B cell (primary cell): ENCODE data around the gene GDPD4. TPM values are rescaled to one million over a fixed set of nuclear protein-coding genes. Genes with fewer than 3 reads are reported as not detected.

Experiments
- ATAC-seq: fragments of 200-7000 bp; cut with Tn5 transposase; one replicate; pipeline ENCODE4 v1.10.0; 2021; ENCODE audit warnings: low read depth, mild to moderate bottlenecking, moderate number of reproducible peaks, moderate library complexity
- CTCF ChIA-PET: fragments of 350-600 bp; sonication (Branson Sonifier 250); formaldehyde crosslinking; loops from one replicate; lab custom pipeline; 2021; ENCODE audit warnings: antibody characterized with exemption, inconsistent platforms; lab: Charles Lee
- POLR2A ChIA-PET: fragments of 350-600 bp; sonication (Branson Sonifier 250); formaldehyde crosslinking; loops from one replicate; lab custom pipeline; 2021; ENCODE audit warnings: antibody characterized with exemption; lab: Charles Lee
- DNase-seq: peaks from one replicate; pipeline ENCODE4 v3.0.0; 2013
- H2AFZ ChIP-seq: 2 replicates; pipeline ENCODE4 v1.6.1; 2012; ENCODE audit warnings: mild to moderate bottlenecking, low read depth, low read length; ENCODE audit not compliant: insufficient read depth, poor library complexity, severe bottlenecking
- H3K27ac ChIP-seq, 2 donors: 1 replicate in 1 of 2; 2 replicates in 1 of 2; pipeline ENCODE4 v1.5.1; 2012 to 2013; ENCODE audit warnings: low read length in 2 of 2, mild to moderate bottlenecking in 2 of 2, moderate library complexity in 1 of 2
- H3K27me3 ChIP-seq, 4 experiments: fragments of 200-600 bp in 1 of 4; sonication (generic) in 1 of 4; replicated peaks in 1 of 4; 1 replicate in 2 of 4; 2 replicates in 2 of 4; pipeline versions ENCODE4 v1.6.1 to v1.7.0; 2013 to 2016; ENCODE audit warnings: low read length in 3 of 4, mild to moderate bottlenecking in 2 of 4, mixed read lengths in 1 of 4, moderate library complexity in 1 of 4; ENCODE audit not compliant: insufficient read depth in 4 of 4, control insufficient read depth in 3 of 4; ENCODE audit errors: control extremely low read depth in 1 of 4
- H3K36me3 ChIP-seq, 2 experiments: replicated peaks in 1 of 2; 1 replicate in 1 of 2; 2 replicates in 1 of 2; pipeline versions ENCODE4 v1.6.1 to v1.7.1; 2013; ENCODE audit warnings: low read length in 1 of 2; ENCODE audit not compliant: insufficient read depth in 2 of 2, control insufficient read depth in 1 of 2; ENCODE audit errors: control extremely low read depth in 1 of 2, extremely low read depth in 1 of 2
- H3K4me1 ChIP-seq, 2 donors: fragments of 200-600 bp in 1 of 2; sonication (generic) in 1 of 2; 1 replicate in 1 of 2; 2 replicates in 1 of 2; pipeline versions ENCODE4 v1.5.1 to v1.6.1; 2013 to 2017; ENCODE audit warnings: low read length in 2 of 2; ENCODE audit not compliant: control insufficient read depth in 2 of 2, insufficient read depth in 2 of 2
- H3K4me2 ChIP-seq: replicated peaks from 2 replicates; pipeline ENCODE3; 2012; ENCODE audit warnings: mild to moderate bottlenecking, low read depth, low read length; ENCODE audit not compliant: poor library complexity, severe bottlenecking
- H3K4me3 ChIP-seq, 5 experiments: fragments of 200-600 bp in 1 of 5; sonication (generic) in 1 of 5; 1 replicate in 3 of 5; 2 replicates in 2 of 5; pipeline versions ENCODE4 v1.5.1 to v1.7.0; 2011 to 2016; ENCODE audit warnings: low read length in 4 of 5, mild to moderate bottlenecking in 4 of 5, low read depth in 2 of 5, control low read depth in 1 of 5, moderate library complexity in 1 of 5; ENCODE audit not compliant: insufficient read depth in 1 of 5; ENCODE audit errors: control extremely low read depth in 1 of 5, extremely low read depth in 1 of 5
- H3K79me2 ChIP-seq: fragments of 200-600 bp; sonication (generic); one replicate; pipeline ENCODE4 v1.6.0; 2016; ENCODE audit warnings: low read length; ENCODE audit not compliant: control insufficient read depth, insufficient read depth
- H3K9ac ChIP-seq: fragments of 200-600 bp; sonication (generic); 2 replicates; pipeline ENCODE4 v1.6.1; 2017; ENCODE audit warnings: mild to moderate bottlenecking, low read length, moderate library complexity
- H3K9me3 ChIP-seq, 3 donors: one replicate each; pipeline versions ENCODE4 v1.6.1 to v1.7.1; 2013; ENCODE audit warnings: low read length in 2 of 3; ENCODE audit not compliant: control insufficient read depth in 2 of 3, insufficient read depth in 1 of 3; ENCODE audit errors: control extremely low read depth in 1 of 3
- H4K20me1 ChIP-seq: 2 replicates; pipeline ENCODE4 v1.6.0; 2012; ENCODE audit warnings: mild to moderate bottlenecking, low read length; ENCODE audit not compliant: insufficient read depth, control insufficient read depth, poor library complexity, severe bottlenecking
- H3K27ac Mint-ChIP-seq: one replicate; pipeline ENCODE4 v1.8.0; 2021; ENCODE audit warnings: mixed read lengths
- H3K27me3 Mint-ChIP-seq: one replicate; pipeline ENCODE4 v1.8.0; 2021; ENCODE audit warnings: mixed read lengths
- H3K4me1 Mint-ChIP-seq: one replicate; pipeline ENCODE4 v1.8.0; 2021; ENCODE audit warnings: mixed read lengths
- H3K4me3 Mint-ChIP-seq: one replicate; pipeline ENCODE4 v1.8.0; 2021; ENCODE audit warnings: mixed read lengths
- H3K9me3 Mint-ChIP-seq: one replicate; pipeline ENCODE4 v1.8.0; 2022; ENCODE audit warnings: mixed read lengths; ENCODE audit not compliant: insufficient read depth
- EZH2 ChIP-seq: IDR thresholded peaks from 2 replicates; pipeline ENCODE4 v1.6.1; 2012; ENCODE audit warnings: borderline replicate concordance, low read depth, mild to moderate bottlenecking, moderate library complexity, low read length; ENCODE audit not compliant: insufficient read depth, poor library complexity, severe bottlenecking
- WGBS: methylation state at CpG from one replicate; pipeline ENCODE4 v1.1.5; 2013; ENCODE audit warnings: missing lambda C conversion rate; ENCODE audit not compliant: insufficient coverage; 5-methylcytosine and 5-hydroxymethylcytosine counted together
- intact Hi-C: fragments of 100-400 bp; cut with micrococcal nuclease; formaldehyde crosslinking; loops from one replicate; pipeline ENCODE4 v1.10.0; 2022
- polyA plus RNA-seq: library from polyadenylated mRNA; depleted of rRNA; stranded (reverse); fragments of >200 nt; gene quantifications from 2 replicates; pipeline ENCODE4 v1.2.3, GENCODE V29; 2012
- total RNA-seq, 2 donors: library from RNA; stranded (reverse); fragments of 120-200 nt in 1 of 2; gene quantifications; 1 replicate in 1 of 2; 2 replicates in 1 of 2; pipeline versions ENCODE4 v1.2.3 to v1.2.4, GENCODE V29; 2013 to 2022
- TF ChIP-seq, protein P1 (sequence below): fragments of 200-600 bp; IDR thresholded peaks from one replicate; pipeline ENCODE4 v1.8.0; 2022; ENCODE audit warnings: antibody characterized with exemption, mild to moderate bottlenecking

Gene GDPD4
- total and polyA plus RNA-seq, 2 donors (not counting 1 experiment from before 2014, with no cell fraction given), result not detected

DNA sequence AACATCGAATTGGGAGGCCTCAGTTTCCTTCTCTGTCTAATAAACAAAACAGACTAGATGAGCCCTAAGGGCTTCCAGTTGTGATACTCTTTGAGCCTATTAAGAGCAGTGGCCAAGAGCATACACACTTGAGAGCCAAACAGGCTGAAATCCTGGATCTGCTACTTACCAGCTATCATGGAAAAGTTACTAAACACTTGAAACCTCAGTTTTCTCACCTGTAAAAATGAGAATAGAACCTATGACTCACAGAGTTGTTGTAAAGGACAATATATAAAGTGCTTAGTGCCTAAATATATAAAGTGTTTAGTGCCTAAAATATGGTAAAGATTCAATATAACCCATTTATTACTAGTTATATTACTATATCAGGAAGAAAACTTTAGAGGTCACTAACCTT, 23.7 kb upstream of the GDPD4 start:
- Histone ChIP-seq H3K27me3 (no peaks in the 10 kb centered on the region), H3K4me2 (no peak overlapping the region), H3K9ac (no peak overlapping the region), H3K4me1 (no peaks in the 10 kb centered on the region), H3K36me3 (peaks cover 2 to 13% of the 10 kb centered on the region in 2 experiments), H2AFZ (no peak overlapping the region), H3K79me2 (no peaks in the 10 kb centered on the region), H3K4me3 (no peak overlapping the region), H3K27ac (no peak overlapping the region), H3K9me3 (no peaks in the 10 kb centered on the region), H4K20me1 (no peaks in the 10 kb centered on the region)
- DNase-seq (no peak), ATAC-seq (no peak)
- ChIA-PET CTCF (no interaction called here), POLR2A (no interaction called here)
- intact Hi-C loops, result no loop called here
- Mint-ChIP-seq H3K27me3 (no peaks in the 10 kb centered on the region), H3K4me1 (no peaks in the 10 kb centered on the region), H3K4me3 (no peak overlapping the region), H3K9me3 (no peaks in the 10 kb centered on the region), H3K27ac (no peak overlapping the region)
- TF ChIP-seq, protein P1, sequence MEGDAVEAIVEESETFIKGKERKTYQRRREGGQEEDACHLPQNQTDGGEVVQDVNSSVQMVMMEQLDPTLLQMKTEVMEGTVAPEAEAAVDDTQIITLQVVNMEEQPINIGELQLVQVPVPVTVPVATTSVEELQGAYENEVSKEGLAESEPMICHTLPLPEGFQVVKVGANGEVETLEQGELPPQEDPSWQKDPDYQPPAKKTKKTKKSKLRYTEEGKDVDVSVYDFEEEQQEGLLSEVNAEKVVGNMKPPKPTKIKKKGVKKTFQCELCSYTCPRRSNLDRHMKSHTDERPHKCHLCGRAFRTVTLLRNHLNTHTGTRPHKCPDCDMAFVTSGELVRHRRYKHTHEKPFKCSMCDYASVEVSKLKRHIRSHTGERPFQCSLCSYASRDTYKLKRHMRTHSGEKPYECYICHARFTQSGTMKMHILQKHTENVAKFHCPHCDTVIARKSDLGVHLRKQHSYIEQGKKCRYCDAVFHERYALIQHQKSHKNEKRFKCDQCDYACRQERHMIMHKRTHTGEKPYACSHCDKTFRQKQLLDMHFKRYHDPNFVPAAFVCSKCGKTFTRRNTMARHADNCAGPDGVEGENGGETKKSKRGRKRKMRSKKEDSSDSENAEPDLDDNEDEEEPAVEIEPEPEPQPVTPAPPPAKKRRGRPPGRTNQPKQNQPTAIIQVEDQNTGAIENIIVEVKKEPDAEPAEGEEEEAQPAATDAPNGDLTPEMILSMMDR, result no peak
- TF ChIP-seq EZH2, result no peak
- WGBS, result 86% methylated on average over 1 of the region's 1 CpG

DNA sequence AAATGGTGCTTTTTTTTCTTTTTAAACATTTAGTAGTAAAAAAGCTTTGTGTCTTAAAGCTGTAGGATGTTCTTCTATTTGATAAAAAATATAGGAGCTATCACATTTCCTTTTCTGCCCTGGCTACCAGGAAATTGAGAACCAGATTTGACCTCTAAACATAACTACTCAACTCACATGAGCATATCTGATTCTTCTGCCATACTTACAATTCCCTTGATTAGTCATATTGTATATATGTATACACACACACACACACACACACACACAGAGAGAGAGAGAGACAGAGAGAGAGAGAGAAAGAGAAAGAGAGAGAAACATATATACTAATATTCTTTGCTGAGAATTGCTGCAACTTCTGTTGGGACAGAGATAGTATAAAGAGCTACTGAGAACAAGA, 23.0 kb upstream of the GDPD4 start:
- Histone ChIP-seq H3K4me1 (no peaks in the 10 kb centered on the region), H3K9ac (no peak overlapping the region), H3K27ac (no peak overlapping the region), H3K79me2 (no peaks in the 10 kb centered on the region), H3K27me3 (no peaks in the 10 kb centered on the region), H3K4me2 (no peak overlapping the region), H3K4me3 (no peak overlapping the region), H3K9me3 (no peaks in the 10 kb centered on the region), H2AFZ (no peak overlapping the region), H4K20me1 (no peaks in the 10 kb centered on the region), H3K36me3 (peaks cover 2 to 13% of the 10 kb centered on the region in 2 experiments)
- ChIA-PET POLR2A (no interaction called here), CTCF (no interaction called here)
- no peaks in the 10 kb centered on the region for H3K4me1 Mint-ChIP-seq
- TF ChIP-seq, protein P1, result no peak
- no peak for TF ChIP-seq EZH2
- no peaks in the 10 kb centered on the region for H3K9me3 Mint-ChIP-seq
- intact Hi-C loops, result no loop called here
- ATAC-seq (no peak), DNase-seq (no peak)
- no peak overlapping the region for H3K27ac Mint-ChIP-seq
- no peak overlapping the region for H3K4me3 Mint-ChIP-seq
- no peaks in the 10 kb centered on the region for H3K27me3 Mint-ChIP-seq
